Gastrocnemius medialis (tissue), 4 donors: ENCODE measurements around the gene PRDM16.

Experiments used
- POLR2A ChIP-seq, 2 donors: fragments of 450-650 bp; IDR thresholded peaks; one replicate each; pipeline ENCODE4 v1.6.1; 2017; ENCODE audit warnings: antibody characterized with exemption in 2 of 2, mild to moderate bottlenecking in 2 of 2, moderate library complexity in 2 of 2
- TF ChIP-seq, protein P1 (sequence below), 5 experiments: fragments of 450-650 bp in 3 of 5; fragments of 200-600 bp in 2 of 5; sonication (generic) in 2 of 5; IDR thresholded peaks in 4 of 5; conservative IDR thresholded peaks in 1 of 5; 1 replicate in 4 of 5; 2 replicates in 1 of 5; pipeline ENCODE4 v1.5.1; 2016 to 2019; ENCODE audit warnings: antibody characterized with exemption in 5 of 5, mild to moderate bottlenecking in 3 of 5, moderate library complexity in 3 of 5

DNA sequence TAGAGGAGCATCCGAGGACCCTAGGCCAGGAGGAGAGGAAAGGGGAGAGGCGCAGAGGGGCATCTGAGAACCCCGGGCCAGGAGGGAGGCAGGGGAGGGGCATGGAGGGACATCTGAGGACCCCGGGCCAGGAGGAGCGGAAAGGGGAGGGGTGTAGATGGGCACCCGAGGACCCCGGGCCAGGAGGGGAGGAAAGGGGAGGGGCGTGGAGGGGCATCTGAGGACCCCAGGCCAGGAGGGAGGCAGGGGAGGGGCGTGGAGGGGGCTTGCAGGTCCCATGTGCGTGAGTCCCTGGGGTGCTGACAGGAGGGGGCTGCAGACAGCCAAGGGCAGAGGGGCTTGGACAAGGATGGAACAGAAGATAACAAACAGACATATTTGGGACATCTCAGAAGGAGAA is 195.5 kb downstream of the PRDM16 start:
- TF ChIP-seq, protein P1, sequence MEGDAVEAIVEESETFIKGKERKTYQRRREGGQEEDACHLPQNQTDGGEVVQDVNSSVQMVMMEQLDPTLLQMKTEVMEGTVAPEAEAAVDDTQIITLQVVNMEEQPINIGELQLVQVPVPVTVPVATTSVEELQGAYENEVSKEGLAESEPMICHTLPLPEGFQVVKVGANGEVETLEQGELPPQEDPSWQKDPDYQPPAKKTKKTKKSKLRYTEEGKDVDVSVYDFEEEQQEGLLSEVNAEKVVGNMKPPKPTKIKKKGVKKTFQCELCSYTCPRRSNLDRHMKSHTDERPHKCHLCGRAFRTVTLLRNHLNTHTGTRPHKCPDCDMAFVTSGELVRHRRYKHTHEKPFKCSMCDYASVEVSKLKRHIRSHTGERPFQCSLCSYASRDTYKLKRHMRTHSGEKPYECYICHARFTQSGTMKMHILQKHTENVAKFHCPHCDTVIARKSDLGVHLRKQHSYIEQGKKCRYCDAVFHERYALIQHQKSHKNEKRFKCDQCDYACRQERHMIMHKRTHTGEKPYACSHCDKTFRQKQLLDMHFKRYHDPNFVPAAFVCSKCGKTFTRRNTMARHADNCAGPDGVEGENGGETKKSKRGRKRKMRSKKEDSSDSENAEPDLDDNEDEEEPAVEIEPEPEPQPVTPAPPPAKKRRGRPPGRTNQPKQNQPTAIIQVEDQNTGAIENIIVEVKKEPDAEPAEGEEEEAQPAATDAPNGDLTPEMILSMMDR (IDR thresholded peaks at IDR 0.05 in 4 of 5, conservative IDR thresholded peaks at IDR 0.05 in 1 of 5), result no peak
- TF ChIP-seq POLR2A (IDR thresholded peaks at IDR 0.05), result no peak
